A673 (cell line): ENCODE results near the gene TMEM108. TPM values are rescaled to one million over a fixed set of nuclear protein-coding genes. Genes with fewer than 3 reads are reported as not detected.

Source experiments
- BruUV-seq: library from RNA; stranded (reverse); fragments of 400-500 nt; replicated peaks from 2 replicates; lab custom pipeline; 2021; lab: Mats Ljungman, UMichigan
- CTCF ChIA-PET: fragments of 300-600 bp; sonication (Branson Sonifier 250); formaldehyde crosslinking; loops from one replicate; lab custom pipeline; 2022; ENCODE audit warnings: antibody characterized with exemption; lab: Charles Lee
- POLR2A ChIA-PET: fragments of 300-600 bp; sonication (Branson Sonifier 250); formaldehyde crosslinking; loops from one replicate; lab custom pipeline; 2022; ENCODE audit warnings: antibody characterized with exemption; ENCODE audit not compliant: low non-redundant PET; lab: Charles Lee
- DNase-seq: peaks from one replicate; pipeline ENCODE4 v3.0.0-alpha.2; 2015; ENCODE audit warnings: low spot score
- H3K27ac ChIP-seq: fragments of 200-600 bp; sonication (generic); 2 replicates; pipeline ENCODE4 v1.5.1; 2016; ENCODE audit warnings: mixed run types, low read depth, mild to moderate bottlenecking, mixed read lengths, antibody characterized with exemption, low read length; ENCODE audit not compliant: poor library complexity, severe bottlenecking
- H3K27me3 ChIP-seq: fragments of 200-600 bp; sonication (generic); replicated peaks from 2 replicates; pipeline ENCODE4 v1.6.1; 2017; ENCODE audit warnings: mixed run types, low read depth, mild to moderate bottlenecking, mixed read lengths, antibody characterized with exemption, low read length; ENCODE audit not compliant: insufficient read depth, poor library complexity
- H3K36me3 ChIP-seq: fragments of 200-600 bp; sonication (generic); 2 replicates; pipeline ENCODE4 v1.6.1; 2016; ENCODE audit warnings: mixed run types, mild to moderate bottlenecking, mixed read lengths, antibody characterized with exemption, low read length; ENCODE audit not compliant: insufficient read depth, poor library complexity, severe bottlenecking
- H3K4me1 ChIP-seq: fragments of 200-600 bp; sonication (generic); 2 replicates; pipeline ENCODE4 v1.6.1; 2017; ENCODE audit warnings: mixed run types, mild to moderate bottlenecking, mixed read lengths, antibody characterized with exemption, low read length; ENCODE audit not compliant: insufficient read depth, poor library complexity, severe bottlenecking
- H3K4me3 ChIP-seq: fragments of 200-600 bp; sonication (generic); 2 replicates; pipeline ENCODE4 v1.5.1; 2016; ENCODE audit warnings: low read depth, mixed run types, mild to moderate bottlenecking, mixed read lengths, low read length; ENCODE audit not compliant: poor library complexity, severe bottlenecking
- H3K9me3 ChIP-seq: fragments of 200-600 bp; sonication (generic); 2 replicates; pipeline ENCODE4 v1.6.1; 2016; ENCODE audit warnings: mixed run types, low read depth, mild to moderate bottlenecking, mixed read lengths, antibody characterized with exemption, low read length; ENCODE audit not compliant: poor library complexity, severe bottlenecking
- CTCF ChIP-seq: fragments of 300-800, 200-600 bp; sonication (generic); conservative IDR thresholded peaks from 2 replicates; pipeline ENCODE4 v1.5.1; 2017; ENCODE audit warnings: low read depth, mild to moderate bottlenecking, antibody characterized with exemption, low read length, moderate library complexity, mixed read lengths
- EZH2 ChIP-seq: fragments of 200-600 bp; sonication (generic); IDR thresholded peaks from 2 replicates; pipeline ENCODE4 v1.6.1; 2017; ENCODE audit warnings: borderline replicate concordance, low read depth, mild to moderate bottlenecking, mixed read lengths, antibody characterized with exemption, low read length; ENCODE audit not compliant: poor library complexity, severe bottlenecking
- intact Hi-C: fragments of 100-400 bp; cut with micrococcal nuclease; formaldehyde crosslinking; loops from one replicate; pipeline ENCODE4 v1.10.0; 2022; ENCODE audit not compliant: unreplicated experiment
- total RNA-seq: library from RNA; stranded (reverse); gene quantifications from 2 replicates; pipeline ENCODE4 v1.2.3, GENCODE V29; 2021

The TMEM108 gene
- total RNA-seq, 1 experiment from 2014 or later = 0.30 TPM

GRCh38 chr3:133042778-133043177 lies 4.6 kb downstream of the TMEM108 start:
- no TSS peak for BruUV-seq
- peaks cover 46% of the 10 kb centered on the region for H3K27me3 ChIP-seq
- ChIA-PET POLR2A (no interaction called here), CTCF (interaction anchor here (2.2 kb wide), 1 partner anchor 332 kb away, joined by 10 read pairs; no protein-coding TSS in a partner anchor)
- peaks cover 3% of the 10 kb centered on the region for H3K4me1 ChIP-seq
- intact Hi-C loops = no loop called here
- H3K36me3 ChIP-seq = no peaks in the 10 kb centered on the region
- H3K9me3 ChIP-seq = no peaks in the 10 kb centered on the region
- no peak overlapping the region for H3K27ac ChIP-seq
- TF ChIP-seq CTCF = no peak
- no peak for TF ChIP-seq EZH2
- DNase-seq = no peak
- no peak overlapping the region for H3K4me3 ChIP-seq

GRCh38 chr3:133047980-133048379 lies 9.8 kb downstream of the TMEM108 start:
- Histone ChIP-seq H3K27me3 (peaks cover 49% of the 10 kb centered on the region), H3K27ac (no peak overlapping the region), H3K9me3 (no peaks in the 10 kb centered on the region), H3K4me3 (no peak overlapping the region), H3K4me1 (no peaks in the 10 kb centered on the region), H3K36me3 (no peaks in the 10 kb centered on the region)
- no peak for DNase-seq
- CTCF ChIA-PET = no interaction called here
- TF ChIP-seq EZH2 = no peak
- no peak for TF ChIP-seq CTCF
- intact Hi-C loops = no loop called here
- BruUV-seq = no TSS peak
- POLR2A ChIA-PET = no interaction called here

GRCh38 chr3:133049491-133049890 lies 11.3 kb downstream of the TMEM108 start:
- peaks cover 49% of the 10 kb centered on the region for H3K27me3 ChIP-seq
- DNase-seq = no peak
- H3K36me3 ChIP-seq = no peaks in the 10 kb centered on the region
- H3K4me3 ChIP-seq = no peak overlapping the region
- TF ChIP-seq CTCF (no peak), EZH2 (no peak)
- no TSS peak for BruUV-seq
- intact Hi-C loops = no loop called here
- no peaks in the 10 kb centered on the region for H3K9me3 ChIP-seq
- H3K4me1 ChIP-seq = no peaks in the 10 kb centered on the region
- H3K27ac ChIP-seq = no peak overlapping the region
- CTCF ChIA-PET = no interaction called here
- POLR2A ChIA-PET = no interaction called here
